CD4-positive, alpha-beta memory T cell (primary cell): ENCODE measurements around the gene MND1. TPM values are rescaled to one million over a fixed set of nuclear protein-coding genes. Genes with fewer than 3 reads are reported as not detected.
"Not testable (repeated sequence)": the region's sequence is repeated elsewhere in the genome, so short reads cannot be mapped to it uniquely, and the experiment has no call there.

Source experiments
- CTCF ChIA-PET: fragments of 350-600 bp; sonication (Branson Sonifier 250); formaldehyde crosslinking; loops from one replicate; lab custom pipeline; 2021; ENCODE audit warnings: inconsistent platforms; ENCODE audit not compliant: partially characterized antibody; lab: Charles Lee
- POLR2A ChIA-PET: fragments of 350-600 bp; sonication (Branson Sonifier 250); formaldehyde crosslinking; loops from one replicate; lab custom pipeline; 2021; ENCODE audit not compliant: partially characterized antibody; lab: Charles Lee
- DNase-seq, 5 donors: peaks; one replicate each; pipeline versions ENCODE4 v3.0.0 to v3.0.0-alpha.2; 2020 to 2022; ENCODE audit warnings: mixed read lengths in 1 of 5
- H3K27ac ChIP-seq: one replicate; pipeline ENCODE4 v1.7.0; 2013; ENCODE audit warnings: low read depth, low read length
- H3K27me3 ChIP-seq: 2 replicates; pipeline ENCODE4 v1.7.0; 2013; ENCODE audit warnings: mild to moderate bottlenecking, low read length, moderate library complexity; ENCODE audit not compliant: insufficient read depth
- H3K36me3 ChIP-seq: 2 replicates; pipeline ENCODE4 v1.7.0; 2013; ENCODE audit warnings: mild to moderate bottlenecking, low read length, moderate library complexity; ENCODE audit not compliant: insufficient read depth
- H3K4me1 ChIP-seq: 2 replicates; pipeline ENCODE4 v1.7.0; 2013; ENCODE audit warnings: mild to moderate bottlenecking, low read length, moderate library complexity; ENCODE audit not compliant: insufficient read depth
- H3K4me3 ChIP-seq, 2 donors: one replicate each; pipeline ENCODE4 v1.7.0; 2013; ENCODE audit warnings: low read length in 2 of 2, mild to moderate bottlenecking in 1 of 2
- H3K9me3 ChIP-seq, 2 donors: one replicate each; pipeline ENCODE4 v1.7.0; 2013; ENCODE audit warnings: low read length in 2 of 2, control low read depth in 1 of 2; ENCODE audit not compliant: control insufficient read depth in 1 of 2
- H3K27ac Mint-ChIP-seq, 7 donors: one replicate each; pipeline ENCODE4 v1.8.0; 2020 to 2021; ENCODE audit warnings: mixed read lengths in 7 of 7, mild to moderate bottlenecking in 6 of 7, inconsistent platforms in 3 of 7, moderate library complexity in 3 of 7
- H3K27me3 Mint-ChIP-seq, 2 donors: one replicate each; pipeline ENCODE4 v1.8.0; 2020 to 2021; ENCODE audit warnings: mixed read lengths in 2 of 2
- H3K36me3 Mint-ChIP-seq, 2 donors: one replicate each; pipeline ENCODE4 v1.8.0; 2020 to 2021; ENCODE audit warnings: mixed read lengths in 2 of 2, inconsistent platforms in 1 of 2, mild to moderate bottlenecking in 1 of 2
- H3K4me1 Mint-ChIP-seq, 4 donors: one replicate each; pipeline ENCODE4 v1.8.0; 2020 to 2021; ENCODE audit warnings: mixed read lengths in 4 of 4, mild to moderate bottlenecking in 1 of 4
- H3K4me3 Mint-ChIP-seq, 8 donors: one replicate each; pipeline ENCODE4 v1.8.0; 2020 to 2021; ENCODE audit warnings: mixed read lengths in 8 of 8, mild to moderate bottlenecking in 7 of 8, moderate library complexity in 6 of 8, inconsistent platforms in 3 of 8
- H3K9me3 Mint-ChIP-seq, 8 donors: one replicate each; pipeline ENCODE4 v1.8.0; 2020 to 2021; ENCODE audit warnings: mixed read lengths in 8 of 8, mild to moderate bottlenecking in 5 of 8, inconsistent platforms in 3 of 8, moderate library complexity in 1 of 8
- intact Hi-C: fragments of 100-400 bp; cut with micrococcal nuclease; formaldehyde crosslinking; loops from one replicate; pipeline ENCODE4 v1.15.1; 2023
- polyA plus RNA-seq, 2 donors: library from polyadenylated mRNA; unstranded; fragments of 300-500 nt; fragmentation: Illumina TruSeq; gene quantifications; one replicate each; pipeline ENCODE4 v1.2.3, GENCODE V29; 2021
- total RNA-seq, 2 experiments: library from RNA; stranded (reverse); gene quantifications; one replicate each; pipeline ENCODE4 v1.2.3, GENCODE V29; 2021

MND1 gene
- total and polyA plus RNA-seq, 4 experiments from 2014 or later = 0.34 TPM; not detected in 3

- no peaks in the 10 kb centered on the region for H3K4me1 ChIP-seq
- H3K9me3 ChIP-seq = no peaks in the 10 kb centered on the region
- intact Hi-C loops = no loop called here
- no peak overlapping the region for H3K4me3 ChIP-seq
- Mint-ChIP-seq H3K36me3 (no peaks in the 10 kb centered on the region), H3K27me3 (no peaks in the 10 kb centered on the region), H3K27ac (no peak overlapping the region), H3K4me3 (no peak overlapping the region), H3K9me3 (no peaks in the 10 kb centered on the region), H3K4me1 (peaks cover 3 to 8% (median 5%) of the 10 kb centered on the region in 4 donors)
- H3K27ac ChIP-seq = no peak overlapping the region
- DNase-seq = no peak
- CTCF ChIA-PET = interaction anchor here (1.1 kb wide), 1 partner anchor 282 kb away, joined by 3 read pairs; no protein-coding TSS in a partner anchor
- no peaks in the 10 kb centered on the region for H3K27me3 ChIP-seq
- POLR2A ChIA-PET = no interaction called here
- no peaks in the 10 kb centered on the region for H3K36me3 ChIP-seq
These were observed 64.4 kb downstream of the MND1 start for GRCh38 chr4:153408932-153409331.

GRCh38 chr4:153409412-153409811 is 64.9 kb downstream of the MND1 start:
- Histone ChIP-seq H3K4me1 (no peaks in the 10 kb centered on the region), H3K27ac (no peak overlapping the region), H3K4me3 (no peak overlapping the region), H3K27me3 (no peaks in the 10 kb centered on the region), H3K36me3 (no peaks in the 10 kb centered on the region), H3K9me3 (no peaks in the 10 kb centered on the region)
- Mint-ChIP-seq H3K27me3 (no peaks in the 10 kb centered on the region), H3K27ac (no peak overlapping the region), H3K9me3 (no peaks in the 10 kb centered on the region), H3K4me1 (peaks cover 3 to 8% (median 5%) of the 10 kb centered on the region in 4 donors), H3K4me3 (no peak overlapping the region), H3K36me3 (no peaks in the 10 kb centered on the region)
- no peak for DNase-seq
- ChIA-PET CTCF (interaction anchor here (1.1 kb wide), 1 partner anchor 283 kb away, joined by 3 read pairs; no protein-coding TSS in a partner anchor), POLR2A (no interaction called here)
- intact Hi-C loops = no loop called here

GRCh38 chr4:153409924-153410501 is 65.5 kb downstream of the MND1 start:
- H3K4me1 Mint-ChIP-seq = peaks cover 3 to 8% (median 5%) of the 10 kb centered on the region in 4 donors
- H3K4me3 Mint-ChIP-seq = no peak overlapping the region
- no peaks in the 10 kb centered on the region for H3K36me3 ChIP-seq
- H3K27ac ChIP-seq = no peak overlapping the region
- ChIA-PET POLR2A (no interaction called here), CTCF (interaction anchor here (0.6 to 0.9 kb wide), 2 partner anchors 31 to 164 kb away, joined by 3 read pairs; no protein-coding TSS in a partner anchor)
- intact Hi-C loops = no loop called here
- no peaks in the 10 kb centered on the region for H3K27me3 Mint-ChIP-seq
- peak overlapping the region in 2 of 7 donors; percentile 29 to 47 for H3K27ac Mint-ChIP-seq
- no peaks in the 10 kb centered on the region for H3K9me3 ChIP-seq
- H3K4me1 ChIP-seq = no peaks in the 10 kb centered on the region
- no peaks in the 10 kb centered on the region for H3K27me3 ChIP-seq
- no peak for DNase-seq
- no peak overlapping the region for H3K4me3 ChIP-seq
- no peaks in the 10 kb centered on the region for H3K9me3 Mint-ChIP-seq
- H3K36me3 Mint-ChIP-seq = no peaks in the 10 kb centered on the region

DNA sequence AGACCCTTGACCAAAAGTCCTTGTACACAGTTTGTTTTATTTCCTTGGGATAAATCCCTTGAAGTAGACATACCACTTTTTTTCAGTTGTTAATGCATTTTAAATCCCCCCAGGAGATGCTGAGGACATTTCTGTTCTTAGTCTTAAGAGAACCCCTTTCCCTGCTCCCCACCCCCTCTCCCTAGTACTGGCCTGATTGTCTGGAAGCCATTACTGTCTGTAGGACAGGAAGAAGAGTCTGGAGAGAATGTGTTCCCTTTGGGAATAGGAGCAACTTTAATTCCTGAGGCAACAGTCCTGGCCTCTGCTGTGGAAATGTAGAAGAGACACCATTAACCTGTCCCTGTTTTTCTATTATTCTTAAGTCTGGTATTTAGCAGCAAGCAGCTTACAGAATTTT is 69.4 kb downstream of the MND1 start:
- DNase-seq = no peak
- intact Hi-C loops = no loop called here
- H3K9me3 ChIP-seq = no peaks in the 10 kb centered on the region
- POLR2A ChIA-PET = no interaction called here
- H3K27ac Mint-ChIP-seq = no peak overlapping the region
- H3K4me3 Mint-ChIP-seq = no peak overlapping the region
- no peaks in the 10 kb centered on the region for H3K36me3 ChIP-seq
- H3K27ac ChIP-seq = no peak overlapping the region
- H3K27me3 ChIP-seq = no peaks in the 10 kb centered on the region
- no peaks in the 10 kb centered on the region for H3K27me3 Mint-ChIP-seq
- CTCF ChIA-PET = interaction anchor here (1.0 to 1.2 kb wide), 2 partner anchors 19 to 229 kb away, joined by 3 read pairs; no protein-coding TSS in a partner anchor
- no peaks in the 10 kb centered on the region for H3K9me3 Mint-ChIP-seq
- H3K4me3 ChIP-seq = no peak overlapping the region
- H3K36me3 Mint-ChIP-seq = no peaks in the 10 kb centered on the region
- H3K4me1 Mint-ChIP-seq = peaks cover 4 to 8% (median 7%) of the 10 kb centered on the region in 4 donors
- H3K4me1 ChIP-seq = no peaks in the 10 kb centered on the region

DNA sequence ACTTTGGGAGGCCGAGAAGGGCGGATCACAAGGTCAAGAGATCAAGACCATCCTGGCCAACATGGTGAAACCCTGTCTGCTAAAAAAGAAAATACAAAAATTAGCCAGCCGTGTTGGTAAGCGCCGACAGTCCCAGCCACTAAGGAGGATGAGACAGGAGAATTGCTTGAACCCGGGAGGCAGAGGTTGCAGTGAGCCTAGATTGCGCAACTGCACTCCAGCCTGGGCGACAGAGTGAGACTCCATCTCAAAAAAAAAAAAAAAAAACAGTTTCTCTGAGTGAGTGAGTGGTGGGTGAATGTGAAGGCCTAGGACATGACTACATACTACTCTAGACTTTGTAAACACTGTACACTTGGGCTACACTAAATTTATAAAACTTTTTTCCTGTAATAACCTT is 72.0 kb downstream of the MND1 start:
- POLR2A ChIA-PET, H3K4me3 ChIP-seq, H3K27me3 Mint-ChIP-seq, intact Hi-C loops, H3K4me1 ChIP-seq, DNase-seq, H3K36me3 ChIP-seq, H3K27ac ChIP-seq, H3K27me3 ChIP-seq, H3K9me3 ChIP-seq, H3K9me3 Mint-ChIP-seq, H3K27ac Mint-ChIP-seq, H3K4me3 Mint-ChIP-seq, H3K36me3 Mint-ChIP-seq: not testable (repeated sequence)
- peaks cover 2 to 10% (median 5%) of the 10 kb centered on the region in 4 donors for H3K4me1 Mint-ChIP-seq
- CTCF ChIA-PET = interaction anchor here (0.6 to 1.7 kb wide), 2 partner anchors 17 to 157 kb away, joined by 3 to 4 read pairs; no protein-coding TSS in a partner anchor

DNA sequence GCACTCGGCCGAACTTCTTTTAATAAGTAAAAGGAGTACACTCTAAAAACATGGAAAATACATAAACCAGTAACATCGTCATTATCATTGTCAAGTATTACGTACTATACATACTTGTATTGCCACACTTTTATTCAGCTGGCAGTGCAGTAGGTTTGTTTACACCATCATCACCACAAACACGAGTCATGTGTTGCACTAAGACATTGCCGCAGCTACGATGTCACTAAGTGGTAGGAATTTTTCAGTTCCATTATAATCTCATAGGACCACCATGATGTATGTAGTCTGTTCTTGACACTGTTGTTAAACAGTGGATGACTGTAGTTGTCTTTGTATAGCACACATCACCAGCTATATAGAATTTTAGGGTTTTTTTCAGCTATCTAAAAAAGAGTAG is 73.6 kb downstream of the MND1 start:
- H3K9me3 Mint-ChIP-seq = no peaks in the 10 kb centered on the region
- no peak for DNase-seq
- no peaks in the 10 kb centered on the region for H3K9me3 ChIP-seq
- H3K27ac ChIP-seq = no peak overlapping the region
- CTCF ChIA-PET = interaction anchor here (0.8 to 1.0 kb wide), 3 partner anchors 12 to 154 kb away, joined by 3 read pairs; no protein-coding TSS in a partner anchor
- H3K4me1 Mint-ChIP-seq = peaks cover 0 to 7% (median 4%) of the 10 kb centered on the region in 4 donors
- H3K4me1 ChIP-seq = peaks cover 13% of the 10 kb centered on the region
- H3K4me3 ChIP-seq = no peak overlapping the region
- no peak overlapping the region for H3K4me3 Mint-ChIP-seq
- H3K27ac Mint-ChIP-seq = no peak overlapping the region
- H3K36me3 ChIP-seq = no peaks in the 10 kb centered on the region
- H3K36me3 Mint-ChIP-seq = no peaks in the 10 kb centered on the region
- POLR2A ChIA-PET = no interaction called here
- H3K27me3 ChIP-seq = no peaks in the 10 kb centered on the region
- no peaks in the 10 kb centered on the region for H3K27me3 Mint-ChIP-seq
- intact Hi-C loops = no loop called here

DNA sequence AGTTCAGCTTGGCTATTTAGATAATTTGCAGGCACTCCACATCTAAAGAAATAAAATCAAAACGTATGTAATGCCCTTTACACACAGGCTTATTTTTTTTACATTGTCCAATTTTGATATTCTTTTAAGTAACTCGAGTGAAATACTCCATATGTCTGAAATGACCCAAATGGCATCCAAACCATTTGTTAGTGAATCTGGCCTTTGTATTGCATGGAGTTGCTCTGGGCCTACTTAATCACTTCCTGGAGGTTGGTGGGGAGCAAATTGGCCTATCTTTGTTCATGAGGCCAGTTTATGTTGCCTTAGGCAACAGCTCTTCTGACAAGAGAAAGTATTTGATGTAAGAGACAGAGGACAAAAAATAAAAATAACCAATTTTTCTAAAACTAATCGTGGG is 74.1 kb downstream of the MND1 start:
- no peak for DNase-seq
- ChIA-PET POLR2A (interaction anchor here (0.9 kb wide), 1 partner anchor 11 kb away, joined by 3 read pairs; no protein-coding TSS in a partner anchor), CTCF (interaction anchor here (0.8 to 1.0 kb wide), 2 partner anchors 12 to 73 kb away, joined by 3 read pairs; no protein-coding TSS in a partner anchor)
- no peak overlapping the region for H3K4me3 Mint-ChIP-seq
- Histone ChIP-seq H3K9me3 (no peaks in the 10 kb centered on the region), H3K4me1 (peaks cover 13% of the 10 kb centered on the region), H3K4me3 (no peak overlapping the region), H3K27me3 (no peaks in the 10 kb centered on the region), H3K36me3 (no peaks in the 10 kb centered on the region), H3K27ac (no peak overlapping the region)
- peak overlapping the region in 1 of 7 donors; percentile 37 for H3K27ac Mint-ChIP-seq
- H3K9me3 Mint-ChIP-seq = no peaks in the 10 kb centered on the region
- H3K36me3 Mint-ChIP-seq = no peaks in the 10 kb centered on the region
- intact Hi-C loops = no loop called here
- H3K27me3 Mint-ChIP-seq = no peaks in the 10 kb centered on the region
- H3K4me1 Mint-ChIP-seq = peaks cover 0 to 7% (median 4%) of the 10 kb centered on the region in 4 donors
